ACHN (cell line): Measurements from ENCODE around the gene SFT2D1.

ENCODE experiments used
- DNase-seq: peaks from one replicate; pipeline ENCODE4 v3.0.0-alpha.2; 2015
- in situ Hi-C: cut with HindIII; loops from 2 replicates; pipeline ENCODE4 v1.10.0; 2017; ENCODE audit warnings: low sequenced_read_pairs, low pct_ligation_motif_present, low pct_unique_long_range_greater_than_20kb

The SFT2D1 gene

GRCh38 chr6:166293731-166294584, 48.4 kb downstream of the SFT2D1 start:
- in situ Hi-C loops = no loop called here
- no peak for DNase-seq

DNA sequence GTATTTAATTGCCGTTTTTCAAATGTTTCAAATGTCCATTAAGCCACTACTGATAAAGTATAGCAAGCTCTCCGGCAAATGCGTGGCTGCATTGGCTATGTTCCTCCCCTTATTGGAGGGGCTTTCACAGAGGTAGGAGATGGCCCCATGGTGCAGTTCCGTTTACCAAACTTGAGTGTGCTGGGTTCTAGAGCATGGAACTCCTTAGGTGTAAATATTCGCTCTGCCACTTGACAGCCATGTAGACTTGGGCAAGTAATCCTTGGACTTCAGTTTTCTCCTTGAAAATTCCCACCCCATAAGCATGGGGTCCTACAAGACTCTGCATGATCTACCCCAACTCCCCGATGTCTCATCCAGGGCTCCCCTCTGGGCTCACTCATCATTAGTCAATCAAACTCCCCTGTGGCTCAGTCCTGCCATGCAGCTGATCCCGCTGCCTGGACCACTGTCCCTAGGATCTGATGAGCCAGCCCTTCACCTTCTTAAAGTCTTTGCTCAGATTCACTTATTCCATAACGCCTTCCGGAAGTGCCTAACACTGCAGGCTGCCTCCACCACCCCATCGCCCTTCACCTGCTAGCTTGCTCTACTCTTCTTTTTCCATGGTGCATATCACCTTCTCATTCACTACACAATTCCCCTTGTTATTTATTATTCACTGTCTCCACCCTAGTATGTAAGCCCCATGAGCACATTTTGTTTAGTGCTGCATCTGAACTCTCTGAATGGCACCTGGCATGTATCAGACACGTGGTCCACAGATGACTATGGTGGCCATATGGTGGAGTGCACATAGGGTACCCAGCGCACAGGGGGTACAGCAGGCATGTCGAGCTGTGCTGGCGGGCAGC, 52.9 kb downstream of the SFT2D1 start:
- in situ Hi-C loops = no loop called here
- no peak for DNase-seq

- no peak for DNase-seq
- in situ Hi-C loops = no loop called here
Measured at GRCh38 chr6:166286839-166287271, 55.5 kb downstream of the SFT2D1 start.

DNA sequence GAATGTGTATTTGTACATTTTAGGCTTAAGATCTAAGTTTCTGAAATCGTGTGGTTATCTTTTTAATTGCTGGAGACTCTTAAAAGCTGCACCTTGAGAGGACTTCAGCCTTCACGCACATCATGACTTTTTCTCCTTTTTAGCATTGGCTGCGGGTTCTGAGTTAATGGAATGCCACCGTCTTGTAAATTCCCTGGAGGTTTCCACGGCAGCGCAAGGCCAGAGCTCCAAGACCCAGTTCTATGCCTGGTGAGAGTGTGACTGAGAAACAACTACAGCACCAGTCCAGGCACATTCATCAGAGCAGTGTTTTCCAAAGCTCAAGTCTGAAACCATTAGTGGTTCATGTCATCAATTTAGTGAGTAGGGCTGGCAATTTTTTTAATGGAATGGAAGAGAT, 57.1 kb downstream of the SFT2D1 start:
- in situ Hi-C loops = no loop called here
- no peak for DNase-seq

GRCh38 chr6:166284640-166285039, 57.7 kb downstream of the SFT2D1 start:
- in situ Hi-C loops = no loop called here
- DNase-seq = no peak

DNA sequence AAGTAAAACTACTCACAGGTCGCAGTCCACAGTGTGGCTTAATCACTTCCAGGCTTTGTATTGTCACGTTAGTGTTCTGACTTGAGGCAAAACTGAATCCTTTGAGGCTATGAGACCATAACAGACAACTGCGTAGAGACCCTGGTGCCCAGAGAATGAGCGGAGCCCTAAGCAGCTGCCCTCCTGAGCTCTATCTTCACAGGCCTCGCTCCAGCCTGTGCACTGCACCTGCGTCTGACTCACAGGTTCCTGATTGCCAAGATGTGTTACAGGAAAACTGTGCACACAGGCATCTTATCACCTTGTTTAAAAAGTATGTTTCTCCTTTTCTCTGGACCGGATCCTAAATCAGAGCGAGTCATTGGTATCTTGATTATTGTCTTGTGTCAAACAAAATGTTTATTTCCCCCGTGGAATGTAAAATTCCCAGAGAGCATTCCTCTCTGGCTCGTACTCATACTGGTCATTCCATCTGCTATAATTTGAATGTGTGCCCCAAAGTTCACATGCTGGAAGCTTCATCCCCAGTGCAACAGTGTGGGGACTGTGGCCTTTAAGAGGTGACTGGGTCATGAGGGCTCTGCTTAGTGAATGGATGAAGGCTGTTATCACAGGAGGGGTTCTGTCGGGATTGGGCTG, 59.8 kb downstream of the SFT2D1 start:
- DNase-seq = no peak
- in situ Hi-C loops = no loop called here

DNA sequence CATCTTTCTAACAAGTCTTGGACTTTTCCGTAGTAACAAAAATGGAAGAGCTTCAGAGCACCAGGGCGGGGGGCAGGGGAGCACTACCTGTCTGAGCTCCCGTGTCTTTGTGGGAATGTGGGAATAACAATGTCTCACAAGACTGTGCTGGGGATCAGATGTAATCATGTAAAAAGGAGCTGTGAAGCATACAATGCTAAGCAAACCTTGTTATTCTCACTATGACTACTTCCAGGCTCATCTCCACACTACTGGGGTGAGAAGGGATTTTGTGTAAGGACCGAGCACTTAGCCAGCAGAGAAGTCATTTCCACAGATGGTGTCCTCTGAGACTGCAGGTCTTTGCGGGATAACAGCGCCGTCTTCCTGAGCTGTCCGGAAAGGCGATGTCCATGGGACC, 61.2 kb downstream of the SFT2D1 start:
- in situ Hi-C loops = no loop called here
- no peak for DNase-seq

DNA sequence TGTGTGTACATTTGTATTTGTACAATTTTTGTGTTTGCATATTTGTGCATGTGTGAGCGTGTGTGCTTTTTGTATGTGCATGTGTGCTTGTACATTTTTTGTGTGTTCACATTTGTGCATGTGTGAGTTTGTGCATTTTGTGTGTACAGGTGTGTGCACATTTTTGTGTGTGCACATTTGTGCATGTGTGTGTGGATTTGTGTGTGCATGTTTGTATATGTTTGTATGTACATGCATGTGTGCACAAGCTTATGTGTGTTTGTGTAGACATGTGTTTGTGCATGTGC, 63.0 kb downstream of the SFT2D1 start:
- in situ Hi-C loops = no loop called here
- no peak for DNase-seq

GRCh38 chr6:166278579-166279392, 63.6 kb downstream of the SFT2D1 start:
- DNase-seq = no peak
- in situ Hi-C loops = no loop called here

- no peak for DNase-seq
- in situ Hi-C loops = no loop called here
Measured at GRCh38 chr6:166277892-166278578, 64.3 kb downstream of the SFT2D1 start.

- in situ Hi-C loops = no loop called here
- DNase-seq = no peak
Measured at GRCh38 chr6:166277018-166277417, 65.3 kb downstream of the SFT2D1 start.

DNA sequence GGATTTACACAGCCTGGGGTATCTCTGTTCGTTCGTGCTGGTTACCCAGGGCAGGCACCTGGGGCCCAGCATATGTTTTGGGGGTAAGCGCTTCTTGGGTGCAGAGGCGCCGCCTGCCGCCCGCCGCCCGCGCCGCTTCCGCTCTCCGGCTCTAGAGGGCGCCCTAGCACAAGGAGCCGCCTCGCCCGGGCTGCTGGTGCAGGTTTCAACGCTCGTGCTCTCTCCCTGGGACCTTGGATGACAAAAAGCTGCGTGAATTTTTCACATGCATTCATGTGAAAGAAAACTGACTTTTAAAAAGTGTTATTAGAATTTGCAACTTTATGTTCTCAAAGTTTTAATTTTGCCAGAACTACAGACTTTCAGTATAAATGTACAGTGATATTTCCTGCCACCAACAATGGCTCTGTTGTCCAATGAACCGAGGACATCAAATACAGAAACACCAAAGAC, 66.6 kb downstream of the SFT2D1 start:
- in situ Hi-C loops = no loop called here
- DNase-seq = peak; percentile 34

DNA sequence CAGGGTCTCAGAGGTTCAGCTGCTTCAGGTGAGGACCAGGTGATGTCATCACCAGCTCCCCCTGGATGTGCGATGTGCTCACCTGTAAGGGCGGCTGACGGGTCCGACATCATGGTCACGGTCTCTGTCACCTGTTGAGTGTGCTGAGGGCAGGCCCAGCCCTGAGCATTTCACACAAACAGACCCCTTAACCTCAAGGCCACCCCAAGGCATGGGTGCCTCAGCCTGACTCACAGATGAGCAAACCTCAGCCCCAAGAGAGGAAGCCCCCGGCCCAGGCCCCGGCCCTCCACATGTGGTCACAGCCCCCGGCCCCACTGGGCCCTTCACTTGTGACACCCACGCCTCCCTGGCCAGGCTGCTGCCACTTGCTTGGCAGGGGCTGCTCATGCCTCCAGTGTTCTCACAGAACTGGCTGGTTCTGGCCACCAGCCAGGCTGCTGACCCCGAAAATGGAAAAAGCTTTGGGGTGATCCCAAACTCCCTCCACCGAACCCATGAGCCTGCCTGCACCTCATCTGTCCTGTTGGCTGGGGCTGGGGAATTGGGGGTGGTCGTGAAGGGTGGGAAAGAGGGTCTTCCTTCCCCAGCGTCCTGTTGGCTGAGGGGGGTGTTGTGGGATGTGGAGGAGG, 67.5 kb downstream of the SFT2D1 start:
- in situ Hi-C loops = no loop called here
- no peak for DNase-seq

DNA sequence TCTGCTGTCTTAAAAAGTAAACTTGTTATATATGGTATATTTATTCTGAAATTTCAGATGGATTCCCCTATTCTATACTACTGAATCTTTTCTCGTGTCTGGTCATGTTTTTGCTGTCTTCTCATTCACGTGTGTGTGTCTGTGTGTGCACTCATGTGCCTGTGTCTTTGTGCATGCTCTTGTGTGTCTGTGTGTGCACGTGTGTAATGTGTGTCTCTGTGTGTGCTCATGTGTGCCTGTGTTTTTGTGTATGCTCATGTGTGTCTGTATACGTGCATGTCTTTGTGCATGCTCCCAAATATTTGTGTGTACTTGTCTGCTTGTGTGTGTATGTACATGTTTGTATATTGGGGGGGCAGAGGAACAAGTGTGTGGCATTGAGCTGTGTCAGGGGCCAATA, 68.2 kb downstream of the SFT2D1 start:
- in situ Hi-C loops = no loop called here
- no peak for DNase-seq

DNA sequence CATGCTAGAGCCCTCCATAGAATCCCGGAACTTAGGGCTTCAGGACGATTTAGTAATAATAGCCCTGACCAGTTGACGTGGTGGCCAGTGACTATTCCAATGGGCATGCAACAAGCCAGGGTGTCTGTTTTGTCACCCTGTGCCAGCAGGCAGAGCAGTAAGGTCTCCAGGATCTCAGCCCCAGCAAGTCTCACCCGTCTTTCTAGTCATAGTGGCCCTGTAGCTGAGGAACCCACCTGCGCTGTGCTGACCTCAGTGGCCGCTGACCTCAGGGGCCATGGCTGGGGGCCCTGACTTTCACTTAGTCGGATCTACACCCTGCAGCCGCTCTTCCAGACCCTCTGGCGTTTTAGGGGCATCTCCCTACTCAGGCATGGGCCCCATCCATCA, 71.0 kb downstream of the SFT2D1 start:
- in situ Hi-C loops = no loop called here
- DNase-seq = no peak

GRCh38 chr6:166270706-166271375, 71.5 kb downstream of the SFT2D1 start:
- no peak for DNase-seq
- in situ Hi-C loops = no loop called here
